Mucosa of stomach (tissue), 1 donor: ENCODE results near the gene MDFI.
A peak's percentile ranks its signal among the peaks of the same experiment; 100 is the strongest.

Source experiments
- H3K27me3 ChIP-seq: one replicate; pipeline ENCODE4 v1.7.0; 2013; ENCODE audit warnings: mild to moderate bottlenecking, low read length; ENCODE audit not compliant: control insufficient read depth, insufficient read depth
- H3K36me3 ChIP-seq: one replicate; pipeline ENCODE4 v1.7.0; 2013; ENCODE audit warnings: low read length; ENCODE audit not compliant: control insufficient read depth, insufficient read depth
- H3K4me1 ChIP-seq: one replicate; pipeline ENCODE4 v1.7.0; 2013; ENCODE audit warnings: mild to moderate bottlenecking, low read length; ENCODE audit not compliant: control insufficient read depth, insufficient read depth
- H3K4me3 ChIP-seq: one replicate; pipeline ENCODE4 v1.7.0; 2013; ENCODE audit warnings: low read length
- H3K9ac ChIP-seq: one replicate; pipeline ENCODE4 v1.7.0; 2013; ENCODE audit warnings: mild to moderate bottlenecking, low read length, moderate library complexity
- H3K9me3 ChIP-seq: one replicate; pipeline ENCODE4 v1.7.0; 2013; ENCODE audit warnings: mild to moderate bottlenecking, low read length, moderate library complexity; ENCODE audit not compliant: control insufficient read depth
- donor health status: Pancreatic carcinoma.

The MDFI gene

GRCh38 chr6:41625442-41625841 lies 12.8 kb upstream of the MDFI start:
- no peak overlapping the region for H3K4me3 ChIP-seq
- H3K27me3 ChIP-seq, result peaks cover 5% of the 10 kb centered on the region
- no peak overlapping the region for H3K9ac ChIP-seq
- no peaks in the 10 kb centered on the region for H3K9me3 ChIP-seq
- peaks cover 5% of the 10 kb centered on the region for H3K4me1 ChIP-seq
- H3K36me3 ChIP-seq, result no peaks in the 10 kb centered on the region

DNA sequence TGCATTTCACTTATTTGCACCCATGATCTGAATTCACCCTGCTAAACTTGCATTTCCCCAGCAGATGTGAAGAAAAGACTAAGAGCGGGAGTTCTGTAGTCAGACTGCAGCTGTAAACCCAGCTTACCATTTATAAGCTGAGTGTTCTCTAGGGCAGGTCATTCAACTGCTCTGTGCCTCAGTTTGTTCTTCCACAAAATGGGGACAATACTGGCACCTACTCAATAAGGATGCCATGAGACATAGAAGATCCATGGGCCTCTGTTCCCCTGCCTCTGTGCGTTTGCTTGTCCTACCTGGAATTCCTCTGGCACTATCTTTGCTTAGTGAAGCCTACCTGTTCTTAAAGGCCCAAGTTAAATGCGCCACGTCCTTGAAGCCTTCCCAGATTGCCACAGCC lies 12.2 kb upstream of the MDFI start:
- H3K4me1 ChIP-seq, result peaks cover 5% of the 10 kb centered on the region
- no peak overlapping the region for H3K4me3 ChIP-seq
- H3K27me3 ChIP-seq, result peaks cover 5% of the 10 kb centered on the region

GRCh38 chr6:41626917-41627316 lies 11.4 kb upstream of the MDFI start:
- Histone ChIP-seq H3K4me1 (peaks cover 5% of the 10 kb centered on the region), H3K36me3 (no peaks in the 10 kb centered on the region), H3K9ac (no peak overlapping the region), H3K27me3 (peaks cover 5% of the 10 kb centered on the region), H3K9me3 (no peaks in the 10 kb centered on the region), H3K4me3 (no peak overlapping the region)

More for the DNA sequence above, 12.2 kb upstream of the MDFI start:
- H3K36me3 ChIP-seq, result no peaks in the 10 kb centered on the region
- no peak overlapping the region for H3K9ac ChIP-seq
- no peaks in the 10 kb centered on the region for H3K9me3 ChIP-seq

- Histone ChIP-seq H3K9me3 (no peaks in the 10 kb centered on the region), H3K4me1 (no peaks in the 10 kb centered on the region), H3K9ac (no peak overlapping the region), H3K27me3 (peaks cover 5% of the 10 kb centered on the region), H3K36me3 (no peaks in the 10 kb centered on the region), H3K4me3 (no peak overlapping the region)
Observed at GRCh38 chr6:41629128-41629527, 9.1 kb upstream of the MDFI start.

GRCh38 chr6:41630069-41630468 lies 8.2 kb upstream of the MDFI start:
- peaks cover 5% of the 10 kb centered on the region for H3K27me3 ChIP-seq
- no peak overlapping the region for H3K4me3 ChIP-seq
- H3K9me3 ChIP-seq, result no peaks in the 10 kb centered on the region
- H3K9ac ChIP-seq, result no peak overlapping the region
- H3K36me3 ChIP-seq, result no peaks in the 10 kb centered on the region
- no peaks in the 10 kb centered on the region for H3K4me1 ChIP-seq

- no peaks in the 10 kb centered on the region for H3K4me1 ChIP-seq
- no peaks in the 10 kb centered on the region for H3K9me3 ChIP-seq
- no peaks in the 10 kb centered on the region for H3K36me3 ChIP-seq
- peaks cover 5% of the 10 kb centered on the region for H3K27me3 ChIP-seq
- H3K4me3 ChIP-seq, result no peak overlapping the region
- no peak overlapping the region for H3K9ac ChIP-seq
Observed at GRCh38 chr6:41630946-41631345, 7.3 kb upstream of the MDFI start.

DNA sequence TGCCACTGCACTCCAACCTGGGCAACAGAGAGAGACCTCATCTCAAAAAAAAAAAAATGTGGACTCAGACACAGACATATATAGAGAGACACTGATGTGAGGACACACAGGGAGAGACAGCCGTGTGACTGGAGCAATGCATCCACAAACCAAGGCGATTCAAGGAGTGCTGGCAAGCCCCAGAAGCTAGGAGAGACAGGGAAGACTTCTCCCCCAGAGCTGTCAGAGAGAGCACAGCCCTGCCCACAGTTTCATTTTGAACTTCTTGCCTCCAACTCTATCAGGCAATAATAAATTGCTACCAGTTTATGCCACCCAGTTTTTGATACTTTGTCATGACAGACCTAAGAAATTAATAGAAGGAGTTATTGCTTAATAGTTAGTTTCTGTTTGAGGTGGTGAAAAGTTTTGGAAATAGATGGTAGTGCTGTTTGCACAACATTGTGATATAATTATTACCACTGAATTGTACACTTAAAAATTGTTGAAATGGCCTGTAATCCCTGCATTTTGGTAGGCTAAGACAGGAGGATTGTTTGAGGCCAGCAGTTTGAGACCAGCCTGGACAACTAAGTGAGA lies 5.1 kb upstream of the MDFI start:
- Histone ChIP-seq H3K4me1 (peaks cover 17% of the 10 kb centered on the region), H3K27me3 (peaks cover 23% of the 10 kb centered on the region), H3K4me3 (no peak overlapping the region), H3K9me3 (no peaks in the 10 kb centered on the region), H3K9ac (no peak overlapping the region), H3K36me3 (no peaks in the 10 kb centered on the region)

DNA sequence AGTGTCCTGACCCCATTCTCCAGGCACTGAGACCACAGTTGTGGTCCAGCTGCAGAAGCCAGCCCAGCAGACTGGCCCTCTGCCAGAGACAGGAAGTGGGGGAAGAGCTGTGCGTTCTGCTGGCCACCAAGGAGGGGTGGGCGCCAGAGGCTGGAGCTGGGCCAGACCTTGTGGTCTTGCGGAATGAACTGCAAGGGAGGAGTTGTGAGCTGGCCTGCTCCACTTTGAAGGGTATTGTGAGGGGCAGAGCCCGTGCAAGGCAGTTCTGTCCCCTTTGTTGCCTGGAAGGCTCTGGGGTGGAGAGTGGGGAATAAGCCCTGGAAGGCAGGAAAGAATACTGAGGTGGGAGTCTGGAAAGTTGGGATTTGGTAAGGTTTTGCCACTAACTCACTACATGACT lies 3.6 kb upstream of the MDFI start:
- Histone ChIP-seq H3K9ac (no peak overlapping the region), H3K9me3 (no peaks in the 10 kb centered on the region), H3K27me3 (peaks cover 31% of the 10 kb centered on the region), H3K36me3 (no peaks in the 10 kb centered on the region), H3K4me1 (peaks cover 17% of the 10 kb centered on the region), H3K4me3 (no peak overlapping the region)

- Histone ChIP-seq H3K4me3 (no peak overlapping the region), H3K9ac (no peak overlapping the region), H3K36me3 (no peaks in the 10 kb centered on the region), H3K9me3 (no peaks in the 10 kb centered on the region), H3K4me1 (peaks cover 17% of the 10 kb centered on the region), H3K27me3 (peaks cover 31% of the 10 kb centered on the region)
Observed at GRCh38 chr6:41635365-41635764, 2.9 kb upstream of the MDFI start.

- Histone ChIP-seq H3K27me3 (peaks cover 31% of the 10 kb centered on the region), H3K4me3 (peak overlapping the region; percentile 36), H3K4me1 (peaks cover 17% of the 10 kb centered on the region), H3K9ac (peak overlapping the region; percentile 70), H3K9me3 (no peaks in the 10 kb centered on the region), H3K36me3 (no peaks in the 10 kb centered on the region)
Observed at GRCh38 chr6:41636833-41637193, 1.5 kb upstream of the MDFI start.

- Histone ChIP-seq H3K4me1 (peaks cover 17% of the 10 kb centered on the region), H3K9me3 (no peaks in the 10 kb centered on the region), H3K36me3 (no peaks in the 10 kb centered on the region), H3K27me3 (peaks cover 31% of the 10 kb centered on the region), H3K9ac (peak overlapping the region; percentile 70), H3K4me3 (peak overlapping the region; percentile 42)
Observed at GRCh38 chr6:41637194-41638001, 870 bp upstream of the MDFI start.

DNA sequence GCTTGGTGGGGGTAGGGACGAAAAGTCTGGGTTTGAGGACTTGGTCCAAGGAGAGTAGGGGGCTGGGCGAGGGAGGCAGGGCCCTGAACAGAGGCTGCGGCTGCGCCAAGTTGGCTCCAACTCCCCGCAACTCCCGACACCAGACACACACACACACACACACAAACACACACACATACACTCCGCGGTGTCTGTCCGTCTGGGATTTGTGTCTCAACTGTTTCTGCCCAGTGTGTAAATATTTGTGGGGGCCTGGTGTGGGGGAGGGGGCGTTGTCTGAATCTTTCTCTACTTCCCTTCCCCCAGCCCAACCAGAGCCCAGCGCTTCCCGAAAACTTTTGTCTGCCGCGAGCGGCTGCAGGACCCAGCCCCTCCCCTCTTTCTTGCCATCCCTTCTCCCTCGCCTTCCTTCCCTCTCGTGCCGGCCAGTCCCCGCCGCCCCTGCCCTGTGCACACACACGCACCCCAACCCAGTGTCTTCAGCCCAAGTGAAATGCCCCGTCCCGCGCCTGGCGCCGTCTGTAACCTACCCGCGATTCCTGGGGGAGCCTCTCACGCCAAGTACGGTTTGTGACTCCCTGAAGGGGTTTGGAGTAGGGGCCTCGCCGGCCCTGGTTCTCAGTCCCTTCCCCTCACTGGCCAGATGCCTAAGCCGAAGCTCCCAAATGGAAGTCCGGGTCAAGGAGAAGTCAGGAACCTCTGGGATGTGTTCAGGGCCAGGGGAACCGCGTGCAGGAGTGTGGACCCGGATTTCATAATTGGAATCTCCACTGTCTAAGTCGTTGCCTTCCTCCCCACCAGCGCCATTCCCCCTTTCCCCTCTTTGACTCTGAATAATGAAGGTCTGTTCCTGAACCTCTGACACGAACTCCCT lies 904 bp downstream of the MDFI start:
- peaks cover 17% of the 10 kb centered on the region for H3K4me1 ChIP-seq
- peaks cover 31% of the 10 kb centered on the region for H3K27me3 ChIP-seq
- H3K4me3 ChIP-seq, result no peak overlapping the region

More for the DNA sequence above, 904 bp downstream of the MDFI start:
- H3K36me3 ChIP-seq, result no peaks in the 10 kb centered on the region
- no peaks in the 10 kb centered on the region for H3K9me3 ChIP-seq
- H3K9ac ChIP-seq, result no peak overlapping the region
